CMK (cell line): ENCODE data around the gene ARL4D.
"Not testable (repeated sequence)": the region's sequence is repeated elsewhere in the genome, so short reads cannot be mapped to it uniquely, and the experiment has no call there.

Experiments
- DNase-seq: peaks from one replicate; pipeline ENCODE4 v3.0.0-alpha.2; 2010; ENCODE audit warnings: low read depth

Gene ARL4D, protein sequence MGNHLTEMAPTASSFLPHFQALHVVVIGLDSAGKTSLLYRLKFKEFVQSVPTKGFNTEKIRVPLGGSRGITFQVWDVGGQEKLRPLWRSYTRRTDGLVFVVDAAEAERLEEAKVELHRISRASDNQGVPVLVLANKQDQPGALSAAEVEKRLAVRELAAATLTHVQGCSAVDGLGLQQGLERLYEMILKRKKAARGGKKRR

DNA sequence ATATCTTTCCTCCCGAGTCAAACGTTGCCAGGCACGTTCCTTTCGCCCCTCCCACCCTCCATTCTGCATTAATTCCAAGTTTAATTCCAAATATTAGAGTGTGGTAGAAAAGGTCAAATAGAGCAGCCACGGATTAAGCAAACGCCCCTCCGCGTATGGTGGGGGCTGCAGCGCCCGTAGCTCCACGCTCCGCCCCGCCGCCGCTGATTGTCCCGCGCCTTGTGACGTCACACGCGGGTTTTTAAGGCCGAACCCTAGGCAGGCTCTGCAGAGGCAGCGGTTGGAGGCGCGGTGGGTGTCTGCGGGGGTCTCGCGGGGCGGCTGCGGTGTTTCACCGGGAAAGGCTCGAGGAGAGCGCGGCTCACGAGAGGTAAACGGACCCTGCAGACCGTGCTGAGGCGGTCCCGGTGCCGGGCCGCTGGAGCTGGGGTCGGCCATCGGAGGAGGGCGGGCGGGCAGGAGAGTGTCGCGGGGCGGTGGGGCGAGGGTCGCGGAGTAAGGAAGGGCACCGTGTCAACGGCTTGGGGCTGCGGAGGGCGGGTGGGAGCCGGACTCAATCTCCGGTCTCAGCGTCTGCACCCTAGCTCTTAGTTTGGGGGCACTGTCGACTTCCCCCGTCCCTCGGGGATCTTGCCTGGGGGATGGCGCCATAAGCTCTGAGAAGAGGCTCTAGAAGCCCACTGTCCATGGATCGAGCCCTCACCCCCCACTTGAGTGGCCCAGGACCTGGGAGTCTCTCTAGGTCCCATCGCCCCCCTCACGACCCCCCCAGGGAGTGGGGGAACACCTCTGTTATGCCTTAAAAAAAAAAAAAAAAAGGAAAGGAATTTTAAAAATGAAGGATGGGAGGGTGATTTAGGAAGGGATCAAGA, at the start of gene ARL4D:
ARL4D (plus strand) TSS at position 270 of the 872 bp plus-strand sequence. CDS start 740 bp downstream, outside the sequence.
- DNase-seq: peak; percentile 18

GRCh38 chr17:43349142-43349541, 49.7 kb upstream of the ARL4D start:
- DNase-seq: no peak

DNA sequence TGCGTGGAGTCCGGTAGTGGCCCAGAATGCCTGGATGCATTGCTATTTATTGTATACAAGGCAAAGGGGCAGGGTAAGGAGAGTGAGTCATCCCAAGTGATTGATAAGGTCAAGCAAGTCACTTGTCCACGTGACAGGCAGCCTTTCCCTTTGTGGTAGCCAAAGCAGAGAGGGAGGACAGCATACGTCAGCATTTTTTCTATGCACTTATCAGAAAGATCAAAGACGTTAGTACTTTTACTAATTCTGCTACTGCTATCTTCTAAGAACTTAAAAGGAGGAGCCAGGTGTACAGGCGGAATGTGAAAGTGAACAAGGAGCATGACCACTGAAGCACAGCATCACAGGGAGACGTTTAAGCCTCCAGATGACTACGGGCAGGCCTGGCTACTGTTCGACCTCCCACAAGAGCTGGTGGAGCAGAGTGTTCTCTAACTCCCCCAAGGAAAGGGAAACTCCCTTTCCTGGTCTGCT, 47.9 kb upstream of the ARL4D start:
- no peak for DNase-seq

- DNase-seq: no peak
Observed at GRCh38 chr17:43351691-43352090, 47.1 kb upstream of the ARL4D start.

GRCh38 chr17:43352579-43353331, 46.0 kb upstream of the ARL4D start:
- no peak for DNase-seq

- no peak for DNase-seq
Observed at GRCh38 chr17:43353393-43353792, 45.4 kb upstream of the ARL4D start.

DNA sequence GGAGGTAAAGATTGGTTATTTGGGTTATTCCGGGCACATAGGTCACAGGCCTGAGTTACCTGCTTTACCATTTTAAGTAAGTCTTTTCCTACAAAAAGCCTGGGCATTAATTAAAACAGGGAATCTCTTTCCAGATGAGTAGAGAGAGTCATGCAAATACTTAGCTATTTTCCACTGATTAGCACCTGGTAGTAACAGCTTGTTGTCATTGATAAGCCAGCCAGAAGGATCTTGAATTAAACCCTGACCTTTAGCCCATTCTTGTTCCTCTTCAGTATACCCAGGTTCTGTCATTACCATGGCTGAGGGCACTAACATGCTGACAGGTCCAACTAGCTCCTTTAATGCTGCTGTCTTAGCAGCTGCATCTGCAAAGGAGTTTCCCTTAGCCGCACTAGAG, 44.4 kb upstream of the ARL4D start:
- DNase-seq: no peak

DNA sequence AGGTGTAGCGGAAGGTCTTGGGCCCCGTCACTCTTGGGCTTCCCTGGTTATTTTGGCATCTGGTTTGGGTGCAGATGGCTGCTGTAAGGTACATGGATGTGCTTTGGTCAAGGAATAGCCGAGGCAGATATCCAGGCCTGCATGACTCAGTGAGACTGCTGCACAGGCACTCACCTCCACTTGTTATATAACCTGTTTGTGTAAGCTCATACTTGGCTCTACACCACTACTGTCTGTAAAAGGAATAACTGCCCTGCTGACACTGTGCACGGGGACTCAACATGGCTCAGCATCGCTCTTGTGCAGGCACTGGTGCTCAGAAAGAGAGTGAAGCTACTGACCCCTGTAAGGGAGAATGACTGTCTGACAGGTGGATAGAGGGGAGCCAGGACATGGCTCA, 42.3 kb upstream of the ARL4D start:
- no peak for DNase-seq

DNA sequence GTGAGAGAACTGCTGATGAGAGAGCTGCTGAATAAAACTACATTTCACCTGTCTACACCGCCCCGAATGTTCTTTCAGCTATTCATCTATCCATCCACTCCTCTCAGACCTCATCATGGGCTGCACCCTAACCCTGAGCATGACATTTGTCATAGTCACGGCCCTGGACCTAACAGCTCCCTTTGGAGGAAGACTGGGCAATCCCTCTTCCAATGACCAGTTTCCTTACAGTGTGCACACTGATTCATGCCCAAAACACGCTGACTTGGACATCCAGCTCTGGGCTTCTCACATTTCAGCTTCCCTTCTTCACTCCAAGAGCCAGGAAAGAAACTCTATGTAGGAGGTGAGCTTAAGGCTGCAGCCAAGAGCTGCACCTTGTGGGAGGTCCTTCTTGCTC, 41.8 kb upstream of the ARL4D start:
- no peak for DNase-seq

- DNase-seq: no peak
Observed at GRCh38 chr17:43359469-43360110, 39.2 kb upstream of the ARL4D start.

- no peak for DNase-seq
Observed at GRCh38 chr17:43360376-43360738, 38.4 kb upstream of the ARL4D start.

DNA sequence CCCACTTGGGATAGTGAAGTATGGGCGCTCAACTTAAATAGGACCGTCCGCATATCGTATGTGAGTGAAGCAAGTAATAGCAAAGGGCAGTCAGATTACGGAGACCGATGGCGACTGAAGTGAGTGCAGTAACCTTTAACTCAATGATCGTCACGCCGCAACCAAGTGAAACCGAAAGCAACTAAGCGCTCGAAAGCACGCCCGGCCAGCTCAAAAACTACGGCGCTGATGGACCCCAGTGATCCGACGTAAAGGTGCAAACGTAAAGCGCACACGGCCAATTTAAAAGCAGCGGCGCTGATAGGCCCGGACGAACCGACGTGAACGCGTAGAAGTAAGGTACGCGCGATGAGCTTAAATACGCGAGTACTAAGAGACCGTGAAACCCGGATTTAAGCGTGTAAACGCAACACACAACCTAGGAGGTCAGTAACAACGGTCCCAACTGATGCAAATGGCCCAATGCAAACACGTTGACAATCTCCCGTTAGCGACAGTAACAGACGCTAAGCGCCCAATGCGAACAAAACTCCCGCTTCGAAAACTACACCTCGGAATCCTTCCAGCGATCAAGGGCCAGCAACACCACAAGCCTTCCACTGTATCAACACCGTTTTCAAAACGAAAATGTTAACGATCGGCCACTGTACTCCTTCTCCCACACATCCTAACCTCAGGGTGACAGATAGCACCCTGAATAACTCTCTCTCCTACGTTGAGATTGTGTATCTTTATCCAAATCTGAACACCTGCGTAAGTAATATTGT, 37.9 kb upstream of the ARL4D start:
- DNase-seq: peak; percentile 89

DNA sequence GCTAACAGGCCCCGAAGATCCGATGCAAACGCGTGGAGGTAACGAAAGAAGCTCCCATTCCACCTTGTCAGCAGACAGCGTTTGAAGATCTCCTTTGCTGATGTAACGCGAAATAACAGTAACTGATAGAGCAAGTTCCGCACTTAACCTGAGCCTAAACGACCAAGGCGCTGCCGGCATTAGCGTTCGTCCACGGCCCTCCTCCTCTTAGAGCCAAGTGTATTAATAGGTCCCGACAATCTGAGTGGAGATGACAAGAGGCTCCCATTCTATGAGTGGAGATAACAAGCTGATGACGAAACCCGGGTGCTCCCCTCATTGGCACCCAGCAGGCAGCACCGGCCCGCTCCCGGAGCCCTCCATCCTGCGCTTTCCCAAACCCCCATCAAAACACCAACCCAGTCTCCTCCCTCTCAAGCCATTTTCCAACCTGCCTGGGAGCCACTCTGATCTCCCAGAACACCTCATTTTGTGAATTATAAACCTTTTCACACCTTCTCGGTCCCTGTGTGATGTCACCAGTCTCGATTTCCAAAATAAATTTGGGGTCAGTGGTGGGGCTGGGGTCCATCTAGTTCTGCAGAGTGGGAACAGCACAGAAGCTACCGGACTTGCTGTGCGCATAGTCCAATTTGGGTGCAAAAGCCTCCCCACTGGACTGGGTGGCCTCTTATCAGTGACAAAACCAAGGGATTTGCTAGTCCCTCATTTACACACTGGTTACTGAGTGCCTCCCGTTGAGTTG, 35.4 kb upstream of the ARL4D start:
- DNase-seq: no peak

DNA sequence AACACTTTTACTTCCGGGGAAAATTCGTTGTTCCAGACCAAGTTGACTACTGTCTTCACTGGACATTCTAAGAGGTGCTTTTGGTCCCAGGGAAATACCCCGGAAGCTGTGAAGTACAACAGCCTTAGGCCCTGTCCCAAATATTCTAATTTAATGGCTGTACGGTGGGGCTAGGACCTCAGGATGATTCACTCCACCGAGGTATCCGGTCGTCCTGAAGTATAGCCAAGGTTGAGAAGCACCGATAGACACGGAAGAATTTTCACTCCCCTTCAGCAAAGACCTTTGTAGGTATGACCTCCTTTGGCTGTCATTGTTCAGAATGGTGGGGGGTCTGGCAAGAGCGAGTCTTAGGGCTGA, 34.9 kb upstream of the ARL4D start:
- DNase-seq: no peak

DNA sequence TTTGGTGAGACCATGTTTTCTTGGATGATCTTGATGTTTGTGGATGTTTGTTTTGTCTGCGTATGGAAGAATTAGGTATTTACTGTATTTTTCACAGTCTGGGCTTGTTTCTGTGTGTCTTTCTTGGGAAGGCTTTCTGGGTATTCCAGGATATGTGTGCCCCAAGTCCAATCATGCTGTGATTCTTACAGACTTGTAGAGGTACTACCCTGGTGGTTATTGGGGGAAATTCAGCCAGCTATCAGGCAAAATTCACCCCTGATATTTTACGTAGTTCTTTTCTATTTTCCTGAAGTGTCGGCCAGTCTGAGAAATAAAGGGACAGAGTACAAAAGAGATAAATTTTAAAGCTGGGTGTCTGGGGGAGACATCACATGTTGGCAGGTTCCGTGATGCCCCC, 33.4 kb upstream of the ARL4D start:
- no peak for DNase-seq

DNA sequence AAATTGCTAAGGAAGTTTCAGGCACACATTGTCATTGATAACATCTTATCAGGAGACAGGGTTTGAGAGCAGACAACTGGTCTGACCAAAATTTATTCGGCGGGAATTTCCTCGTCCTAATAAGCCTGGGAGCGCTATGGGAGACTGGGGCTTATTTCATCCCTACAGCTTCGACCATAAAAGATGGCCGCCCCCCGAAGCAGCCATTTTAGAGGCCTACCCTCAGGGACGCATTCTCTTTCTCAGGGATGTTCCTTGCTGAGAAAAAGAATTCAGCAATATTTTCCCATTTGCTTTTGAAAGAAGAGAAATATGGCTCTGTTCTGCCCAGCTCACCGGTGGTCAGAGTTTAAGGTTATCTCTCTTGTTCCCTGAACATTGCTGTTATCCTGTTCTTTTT, 32.9 kb upstream of the ARL4D start:
- not testable (repeated sequence) for DNase-seq

DNA sequence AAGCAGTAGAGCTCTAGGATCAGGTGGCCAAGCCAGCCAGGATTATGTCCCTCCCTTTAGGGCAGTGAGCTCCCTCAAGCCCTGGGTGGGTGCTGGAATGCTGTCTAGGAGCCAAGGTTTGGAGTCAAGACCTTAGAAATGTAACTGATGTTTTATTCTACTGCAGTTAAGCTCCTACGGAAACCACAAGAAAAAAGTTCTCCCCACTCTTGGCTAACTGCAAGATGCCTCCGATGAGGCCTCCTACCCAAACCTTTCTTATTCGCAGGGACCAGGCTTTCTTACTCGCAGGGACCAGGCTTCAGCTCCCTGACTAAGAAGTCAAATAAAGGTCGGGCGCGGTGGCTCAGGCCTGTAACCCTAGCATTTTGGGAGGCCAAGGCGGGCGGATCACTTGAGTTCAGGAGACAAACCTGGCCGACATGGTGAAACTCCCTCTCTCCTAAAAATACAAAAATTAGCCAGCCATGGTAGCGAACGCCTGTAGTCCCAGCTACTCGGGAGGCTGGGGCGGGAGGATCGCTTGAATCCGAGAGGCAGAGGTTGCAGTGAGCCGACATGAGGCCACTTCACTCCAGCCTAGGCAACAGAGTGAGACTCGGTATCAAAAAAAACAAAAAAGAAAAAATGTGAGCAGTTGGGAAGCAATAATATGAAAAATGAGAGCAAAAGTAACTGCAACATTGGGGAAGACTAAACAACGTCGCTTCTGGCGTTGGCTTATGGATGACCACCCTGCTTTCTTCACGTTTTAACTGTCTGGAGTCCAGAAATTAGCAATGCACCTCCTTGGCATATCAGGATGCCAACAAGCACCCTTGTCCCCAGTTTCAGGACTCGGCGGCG, 31.7 kb upstream of the ARL4D start:
- no peak for DNase-seq

- DNase-seq: peak; percentile 63
Observed at GRCh38 chr17:43367737-43368242, 31.0 kb upstream of the ARL4D start.

- DNase-seq: peak; percentile 85
Observed at GRCh38 chr17:43368740-43369506, 29.9 kb upstream of the ARL4D start.
